GM06990 (cell line): ENCODE results near the gene CACNA1C.

Source experiments
- DNase-seq: peaks from one replicate; pipeline ENCODE4 v3.0.0-alpha.2; 2011; ENCODE audit not compliant: insufficient read length; ENCODE audit errors: extremely low read depth
- H3K27me3 ChIP-seq: replicated peaks from 2 replicates; pipeline ENCODE4 v1.6.0; 2011; ENCODE audit warnings: low read length; ENCODE audit not compliant: control insufficient read depth, insufficient read depth
- H3K36me3 ChIP-seq: 2 replicates; pipeline ENCODE4 v1.5.1; 2011; ENCODE audit warnings: low read length; ENCODE audit not compliant: control insufficient read depth, insufficient read depth
- H3K4me3 ChIP-seq: replicated peaks from 2 replicates; pipeline ENCODE4 v1.5.1; 2011; ENCODE audit warnings: low read depth, mild to moderate bottlenecking, control low read depth, low read length
- TF ChIP-seq, protein P1 (sequence below): IDR thresholded peaks from 2 replicates; pipeline ENCODE4 v1.5.1; 2011; ENCODE audit warnings: low read length, control low read depth, mild to moderate bottlenecking, inconsistent platforms; ENCODE audit not compliant: insufficient read depth, poor library complexity, severe bottlenecking

Gene CACNA1C

DNA sequence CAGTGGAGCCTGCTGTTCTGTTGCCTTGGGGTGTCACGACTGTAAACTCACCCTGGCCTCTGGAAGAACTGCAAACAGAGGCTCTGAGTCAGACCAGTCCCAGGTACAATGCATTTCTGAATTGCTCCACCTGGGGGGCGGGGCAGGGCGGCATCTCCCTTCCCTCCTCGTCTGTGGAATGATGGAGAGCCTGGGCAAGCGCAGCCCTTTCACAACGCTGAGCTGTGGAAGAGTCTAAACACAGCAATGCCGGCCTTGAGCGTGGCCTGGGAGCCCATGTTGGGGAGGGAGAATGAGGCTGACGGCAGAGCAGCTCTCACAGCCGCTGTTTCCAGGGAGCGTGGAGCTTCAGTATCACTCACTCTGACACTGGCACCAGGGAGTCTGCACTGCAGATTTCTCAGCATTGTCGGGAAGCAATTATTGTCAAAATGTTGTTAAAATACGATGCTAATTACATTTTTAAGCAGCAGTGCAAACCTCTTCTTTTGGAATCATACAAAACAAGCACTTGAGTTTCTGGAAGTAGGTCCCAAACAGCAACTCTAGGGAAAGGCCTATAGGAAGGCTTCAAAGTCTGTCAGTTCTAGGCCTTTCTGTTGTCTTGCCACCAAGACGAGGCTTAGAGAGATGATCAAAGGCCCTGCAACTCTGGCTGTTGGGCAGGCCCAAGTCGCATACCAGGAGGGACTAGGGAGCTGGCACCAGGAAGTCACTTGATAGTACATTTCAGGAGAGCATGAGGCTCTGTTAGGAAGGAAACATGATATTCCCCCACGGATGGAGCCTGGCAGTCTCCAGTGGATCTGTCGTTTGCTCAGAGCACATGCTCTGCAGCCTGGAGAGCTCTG lies 498.0 kb downstream of the CACNA1C start:
- H3K4me3 ChIP-seq: no peak overlapping the region
- peaks cover 2% of the 10 kb centered on the region for H3K27me3 ChIP-seq
- TF ChIP-seq, protein P1, sequence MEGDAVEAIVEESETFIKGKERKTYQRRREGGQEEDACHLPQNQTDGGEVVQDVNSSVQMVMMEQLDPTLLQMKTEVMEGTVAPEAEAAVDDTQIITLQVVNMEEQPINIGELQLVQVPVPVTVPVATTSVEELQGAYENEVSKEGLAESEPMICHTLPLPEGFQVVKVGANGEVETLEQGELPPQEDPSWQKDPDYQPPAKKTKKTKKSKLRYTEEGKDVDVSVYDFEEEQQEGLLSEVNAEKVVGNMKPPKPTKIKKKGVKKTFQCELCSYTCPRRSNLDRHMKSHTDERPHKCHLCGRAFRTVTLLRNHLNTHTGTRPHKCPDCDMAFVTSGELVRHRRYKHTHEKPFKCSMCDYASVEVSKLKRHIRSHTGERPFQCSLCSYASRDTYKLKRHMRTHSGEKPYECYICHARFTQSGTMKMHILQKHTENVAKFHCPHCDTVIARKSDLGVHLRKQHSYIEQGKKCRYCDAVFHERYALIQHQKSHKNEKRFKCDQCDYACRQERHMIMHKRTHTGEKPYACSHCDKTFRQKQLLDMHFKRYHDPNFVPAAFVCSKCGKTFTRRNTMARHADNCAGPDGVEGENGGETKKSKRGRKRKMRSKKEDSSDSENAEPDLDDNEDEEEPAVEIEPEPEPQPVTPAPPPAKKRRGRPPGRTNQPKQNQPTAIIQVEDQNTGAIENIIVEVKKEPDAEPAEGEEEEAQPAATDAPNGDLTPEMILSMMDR: no peak
- no peak for DNase-seq
- no peaks in the 10 kb centered on the region for H3K36me3 ChIP-seq

DNA sequence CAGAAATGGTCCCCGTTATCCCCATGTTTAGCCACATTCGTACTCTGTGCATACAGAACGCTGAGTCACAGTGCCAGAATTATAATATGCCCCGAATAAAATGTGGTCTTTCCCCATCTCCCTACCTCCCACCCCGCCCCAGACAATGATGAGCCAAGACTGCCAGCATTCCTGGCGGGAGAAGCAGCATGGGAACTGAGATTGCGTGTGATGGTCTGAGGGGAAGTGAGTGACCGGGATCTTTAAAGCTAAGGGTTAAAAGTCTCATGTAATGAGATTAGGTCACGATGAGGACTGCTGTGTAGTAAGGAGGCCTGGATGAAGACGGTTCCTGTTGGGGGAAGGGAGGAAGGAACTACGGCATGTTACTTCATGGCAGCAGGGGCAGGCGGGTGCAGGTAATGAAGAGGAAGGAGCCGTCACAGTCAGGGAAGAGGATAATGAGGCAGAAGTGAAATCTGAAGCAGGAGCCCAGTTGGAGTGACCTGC lies 498.7 kb downstream of the CACNA1C start:
- no peak overlapping the region for H3K4me3 ChIP-seq
- TF ChIP-seq, protein P1: no peak
- peaks cover 2% of the 10 kb centered on the region for H3K27me3 ChIP-seq
- no peaks in the 10 kb centered on the region for H3K36me3 ChIP-seq
- DNase-seq: no peak

DNA sequence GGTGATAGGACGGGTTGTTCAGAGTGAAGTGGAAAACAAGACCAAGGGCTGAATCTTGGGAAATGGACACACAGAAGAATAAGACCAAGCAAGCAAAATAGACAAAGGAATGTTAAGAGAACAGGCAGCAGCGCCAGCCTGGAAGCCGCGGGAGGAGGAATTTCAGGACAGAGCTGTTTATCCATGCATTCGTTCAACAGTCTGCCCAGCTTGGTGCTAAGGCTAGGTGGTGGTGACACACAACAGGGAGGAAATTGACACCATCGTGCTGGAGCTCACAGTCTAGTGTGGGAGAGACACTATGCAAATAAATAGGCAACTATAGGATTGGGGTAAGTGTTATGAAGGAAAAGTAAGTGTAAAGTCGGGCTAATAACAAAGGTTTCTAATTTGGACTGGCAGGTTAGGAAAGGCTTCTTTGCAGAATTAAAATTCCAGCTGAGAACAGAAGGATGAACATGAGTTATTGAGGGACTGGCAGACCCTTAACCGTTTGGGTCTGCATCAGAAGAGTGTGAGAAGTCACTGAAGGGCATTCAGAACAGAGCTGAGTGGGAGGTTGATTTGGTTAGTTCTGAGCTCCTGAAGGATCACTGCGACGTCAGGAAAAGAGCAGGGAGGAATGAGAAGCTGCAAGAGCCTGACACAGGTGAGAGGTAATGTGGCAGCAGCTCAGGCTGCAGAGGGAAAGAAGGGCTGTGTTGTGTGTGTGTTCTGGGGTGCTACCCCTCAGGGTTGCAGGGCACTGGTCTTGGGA lies 499.4 kb downstream of the CACNA1C start:
- H3K27me3 ChIP-seq: peaks cover 2% of the 10 kb centered on the region
- no peak for DNase-seq
- no peak overlapping the region for H3K4me3 ChIP-seq
- no peaks in the 10 kb centered on the region for H3K36me3 ChIP-seq
- TF ChIP-seq, protein P1: no peak

DNA sequence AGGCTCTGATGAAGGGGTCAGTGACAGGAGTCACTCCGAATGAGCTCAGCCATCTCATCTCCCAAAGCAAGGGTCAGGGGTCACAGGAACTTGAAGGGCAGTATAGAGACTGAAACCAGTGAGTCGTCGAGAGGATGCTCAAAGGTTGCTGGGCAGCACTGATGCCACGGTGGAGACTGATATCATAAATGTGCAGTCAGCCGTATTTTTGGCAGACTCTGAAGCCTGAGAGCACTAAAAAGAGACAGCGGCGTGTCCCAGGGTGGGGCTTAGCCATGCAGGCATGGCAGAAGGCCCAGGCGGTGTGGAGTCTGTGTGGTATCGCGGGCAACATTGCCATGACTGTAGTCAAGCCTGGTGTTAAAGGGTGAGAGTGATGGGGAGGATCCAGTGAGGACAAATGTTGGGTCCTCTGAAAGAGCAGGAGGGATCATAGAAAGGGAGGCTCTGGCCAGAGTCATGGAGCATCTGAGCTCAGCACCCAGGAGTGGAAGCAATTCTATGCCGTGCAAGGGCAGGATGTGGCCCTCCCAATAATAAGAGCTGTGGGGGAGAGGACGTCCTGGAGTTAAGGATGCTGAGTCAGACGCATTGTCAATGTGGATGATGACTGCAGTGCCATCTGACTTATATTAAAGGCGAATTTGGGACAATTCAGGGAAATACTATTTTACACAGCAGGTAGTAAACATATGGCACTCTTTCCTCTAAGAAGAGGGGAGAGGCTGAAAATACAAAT lies 500.8 kb downstream of the CACNA1C start:
- H3K27me3 ChIP-seq: peaks cover 2% of the 10 kb centered on the region
- TF ChIP-seq, protein P1: no peak
- DNase-seq: no peak

DNA sequence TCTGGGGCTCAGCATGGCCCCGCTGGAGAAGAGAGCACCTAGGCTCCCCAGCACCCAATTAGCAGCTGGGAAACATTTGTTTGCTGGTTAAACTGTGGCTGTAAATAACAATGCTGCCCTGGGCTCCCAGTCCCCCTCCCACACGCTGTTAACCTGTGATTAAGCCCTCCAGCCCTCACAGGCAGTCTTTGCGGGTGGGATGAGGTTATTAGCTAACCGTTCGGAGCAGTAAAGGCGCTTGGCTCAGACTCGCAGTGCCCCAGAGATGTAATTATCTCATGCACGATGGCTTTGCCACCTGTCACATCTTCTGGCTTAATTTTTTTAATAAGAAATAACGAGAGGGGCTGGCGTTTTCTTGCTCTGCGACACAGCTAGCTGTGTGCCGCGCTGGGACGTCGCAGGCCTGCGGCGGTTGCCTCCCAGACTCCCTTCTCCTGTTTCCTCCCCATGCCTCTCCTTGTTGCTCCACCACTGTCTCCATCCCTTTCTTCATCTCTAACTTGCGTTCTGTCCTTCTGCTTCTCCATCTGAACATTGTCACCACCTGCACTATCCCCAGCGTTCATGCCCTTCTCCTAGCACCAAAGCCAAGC lies 502.8 kb downstream of the CACNA1C start:
- no peak overlapping the region for H3K4me3 ChIP-seq
- TF ChIP-seq, protein P1: no peak
- H3K36me3 ChIP-seq: no peaks in the 10 kb centered on the region
- peaks cover 2% of the 10 kb centered on the region for H3K27me3 ChIP-seq
- no peak for DNase-seq

More for the DNA sequence above, 500.8 kb downstream of the CACNA1C start:
- H3K4me3 ChIP-seq: no peak overlapping the region
- H3K36me3 ChIP-seq: no peaks in the 10 kb centered on the region
